HEK293 (cell line): Measurements from ENCODE around the gene TSPYL4.

Experiments used
- CTCF ChIA-PET: fragments of 350-600 bp; formaldehyde crosslinking; extraction: SDS; loops from one replicate; lab custom pipeline; 2021; ENCODE audit warnings: antibody characterized with exemption; lab: Yijun Ruan, JAX
- POLR2A ChIA-PET: fragments of 300-600 bp; formaldehyde crosslinking; extraction: SDS; loops from one replicate; lab custom pipeline; 2020; ENCODE audit warnings: antibody characterized with exemption, inconsistent platforms; lab: Yijun Ruan, JAX
- H3K27ac ChIP-seq: fragments of 200-500 bp; sonication (Bioruptor generic); 2 replicates; pipeline ENCODE4 v1.5.1; 2014; ENCODE audit warnings: low read depth, low read length, control low read depth, inconsistent platforms; ENCODE audit errors: extremely low read depth
- H3K36me3 ChIP-seq, 2 experiments: fragments of 200-500 bp in 1 of 2; sonication (Bioruptor generic) in 1 of 2; 1 replicate in 1 of 2; 2 replicates in 1 of 2; pipeline ENCODE4 v1.5.1; 2014 to 2017; ENCODE audit warnings: inconsistent platforms in 2 of 2, low read length in 2 of 2; ENCODE audit not compliant: control insufficient read depth in 2 of 2, insufficient read depth in 1 of 2
- H3K4me1 ChIP-seq: fragments of 200-500 bp; sonication (Bioruptor generic); 2 replicates; pipeline ENCODE4 v1.5.1; 2014; ENCODE audit warnings: mild to moderate bottlenecking, low read length, inconsistent platforms; ENCODE audit not compliant: control insufficient read depth, insufficient read depth
- H3K4me3 ChIP-seq: 2 replicates; pipeline ENCODE4 v1.5.1; 2011; ENCODE audit warnings: low read depth, mild to moderate bottlenecking, control low read depth, low read length, moderate library complexity
- H3K9me3 ChIP-seq: fragments of 200-500 bp; sonication (Bioruptor generic); 2 replicates; pipeline ENCODE4 v1.5.1; 2014; ENCODE audit warnings: low read depth, low read length, inconsistent platforms; ENCODE audit not compliant: control insufficient read depth, insufficient read depth
- BCL11B ChIP-seq: fragments of 450-650 bp; formaldehyde crosslinking; IDR thresholded peaks from 2 replicates; pipeline ENCODE4 v1.5.1; 2016; ENCODE audit warnings: low read depth, missing biosample characterization, missing genetic modification characterization
- GLI4 ChIP-seq: fragments of 450-650 bp; formaldehyde crosslinking; IDR thresholded peaks from 2 replicates; pipeline ENCODE4 v1.5.1; 2016; ENCODE audit warnings: missing biosample characterization, missing genetic modification characterization
- KLF17 ChIP-seq: fragments of 450-650 bp; formaldehyde crosslinking; IDR thresholded peaks from 2 replicates; pipeline ENCODE4 v1.5.1; 2016; ENCODE audit warnings: missing biosample characterization, missing genetic modification characterization
- MZF1 ChIP-seq: fragments of 450-650 bp; formaldehyde crosslinking; IDR thresholded peaks from 2 replicates; pipeline ENCODE4 v1.5.1; 2017; ENCODE audit warnings: missing biosample characterization, missing genetic modification characterization, borderline replicate concordance
- SETDB1 ChIP-seq: IDR thresholded peaks from one replicate; pipeline ENCODE4 v1.6.1; 2017; ENCODE audit warnings: mild to moderate bottlenecking, low read length, moderate library complexity, mixed read lengths; ENCODE audit not compliant: insufficient read length
- ZBTB48 ChIP-seq: fragments of 450-650 bp; formaldehyde crosslinking; IDR thresholded peaks from 2 replicates; pipeline ENCODE4 v1.5.1; 2016; ENCODE audit warnings: missing biosample characterization, missing genetic modification characterization
- ZBTB7A ChIP-seq: fragments of 450-650 bp; formaldehyde crosslinking; IDR thresholded peaks from 2 replicates; pipeline ENCODE4 v1.5.1; 2016; ENCODE audit warnings: low read depth, missing biosample characterization, missing genetic modification characterization
- ZFP69B ChIP-seq: fragments of 450-650 bp; formaldehyde crosslinking; IDR thresholded peaks from 2 replicates; pipeline ENCODE4 v1.5.1; 2016; ENCODE audit warnings: missing biosample characterization, missing genetic modification characterization
- ZNF146 ChIP-seq: fragments of 450-650 bp; formaldehyde crosslinking; IDR thresholded peaks from 2 replicates; pipeline ENCODE4 v1.5.1; 2016; ENCODE audit warnings: missing biosample characterization, missing genetic modification characterization
- ZNF155 ChIP-seq: fragments of 450-650 bp; formaldehyde crosslinking; IDR thresholded peaks from 2 replicates; pipeline ENCODE4 v1.5.1; 2016; ENCODE audit warnings: missing biosample characterization, missing genetic modification characterization
- ZNF202 ChIP-seq: fragments of 450-650 bp; formaldehyde crosslinking; IDR thresholded peaks from 2 replicates; pipeline ENCODE4 v1.5.1; 2016; ENCODE audit warnings: missing biosample characterization, missing genetic modification characterization, borderline replicate concordance
- ZNF214 ChIP-seq: fragments of 450-650 bp; formaldehyde crosslinking; IDR thresholded peaks from 2 replicates; pipeline ENCODE4 v1.5.1; 2017; ENCODE audit warnings: missing biosample characterization, mild to moderate bottlenecking, missing genetic modification characterization, borderline replicate concordance
- ZNF335 ChIP-seq: fragments of 450-650 bp; formaldehyde crosslinking; conservative IDR thresholded peaks from 2 replicates; pipeline ENCODE4 v1.5.1; 2016; ENCODE audit warnings: missing biosample characterization, missing genetic modification characterization
- ZNF341 ChIP-seq: fragments of 450-650 bp; formaldehyde crosslinking; IDR thresholded peaks from 2 replicates; pipeline ENCODE4; 2016; ENCODE audit warnings: low read depth, missing biosample characterization, missing genetic modification characterization
- ZNF529 ChIP-seq: fragments of 450-650 bp; formaldehyde crosslinking; IDR thresholded peaks from 2 replicates; pipeline ENCODE4 v1.5.1; 2017; ENCODE audit warnings: missing genetic modification characterization, missing biosample characterization; ENCODE audit not compliant: insufficient replicate concordance
- ZNF555 ChIP-seq: fragments of 450-650 bp; formaldehyde crosslinking; conservative IDR thresholded peaks from 2 replicates; pipeline ENCODE4 v1.5.1; 2017; ENCODE audit warnings: missing biosample characterization, mild to moderate bottlenecking, missing genetic modification characterization, inconsistent platforms
- ZNF626 ChIP-seq: fragments of 450-650 bp; sonication (Bioruptor Pico); formaldehyde crosslinking; IDR thresholded peaks from 2 replicates; pipeline ENCODE4 v1.5.1; 2018; ENCODE audit warnings: missing biosample characterization, missing genetic modification characterization, inconsistent platforms
- ZSCAN16 ChIP-seq: fragments of 450-650 bp; formaldehyde crosslinking; IDR thresholded peaks from 2 replicates; pipeline ENCODE4 v1.5.1; 2016; ENCODE audit warnings: missing biosample characterization, missing genetic modification characterization
- ZSCAN30 ChIP-seq: fragments of 450-650 bp; IDR thresholded peaks from 2 replicates; pipeline ENCODE4 v1.5.1; 2018; ENCODE audit warnings: missing biosample characterization, mild to moderate bottlenecking, missing genetic modification characterization, moderate library complexity
- TF ChIP-seq, protein P1 (sequence below): fragments of 450-650 bp; formaldehyde crosslinking; IDR thresholded peaks from 2 replicates; pipeline ENCODE4 v1.5.1; 2016; ENCODE audit warnings: missing biosample characterization, missing genetic modification characterization, borderline replicate concordance
- TF ChIP-seq, protein P2 (sequence below): IDR thresholded peaks from 2 replicates; pipeline ENCODE4 v1.6.1; 2011; ENCODE audit warnings: mild to moderate bottlenecking, low read depth, low read length, borderline replicate concordance
- TF ChIP-seq, protein P3 (sequence below): fragments of 450-650 bp; IDR thresholded peaks from 2 replicates; pipeline ENCODE4 v1.5.1; 2018; ENCODE audit warnings: missing biosample characterization, missing genetic modification characterization

The TSPYL4 gene

DNA sequence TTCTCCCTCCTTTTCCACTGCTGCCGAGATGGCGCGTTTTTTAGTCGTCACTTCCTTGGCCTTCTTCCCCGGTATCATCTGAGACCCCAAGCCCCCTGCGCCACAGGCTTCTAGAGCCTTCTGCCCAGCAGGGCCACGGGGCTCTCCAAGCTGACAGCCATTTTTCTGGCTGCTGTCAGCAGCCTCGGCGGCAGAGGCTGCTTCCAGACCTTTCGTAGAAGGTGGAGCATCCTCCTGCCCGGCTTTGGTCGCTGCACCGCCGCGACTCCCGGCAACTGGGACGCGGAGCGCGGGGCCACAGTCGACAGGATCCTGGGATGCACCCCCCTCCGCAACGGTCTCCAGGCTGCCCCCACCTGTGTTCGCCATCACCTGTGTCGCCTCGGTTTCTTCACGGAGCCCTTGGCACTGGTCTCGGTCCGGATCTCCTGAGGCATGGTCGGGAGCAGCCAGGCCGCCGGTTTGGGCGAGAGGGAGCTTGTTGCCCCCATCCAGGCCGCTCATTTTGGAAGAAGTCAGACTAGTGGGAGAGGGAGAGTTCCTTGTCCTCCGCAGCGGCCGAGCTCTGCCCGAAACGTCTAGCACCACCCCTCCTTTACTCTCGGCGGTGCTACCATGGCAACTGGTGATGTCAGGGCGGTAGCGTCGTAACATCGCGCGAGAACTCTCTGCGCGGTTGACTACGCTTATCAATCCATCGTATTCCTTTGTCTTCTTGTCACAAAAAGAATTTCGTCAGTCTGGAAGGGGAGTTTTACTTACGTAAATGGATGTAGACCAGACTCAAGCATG lies at the start of gene TSPYL4 (continued):
- TF ChIP-seq, protein P1, sequence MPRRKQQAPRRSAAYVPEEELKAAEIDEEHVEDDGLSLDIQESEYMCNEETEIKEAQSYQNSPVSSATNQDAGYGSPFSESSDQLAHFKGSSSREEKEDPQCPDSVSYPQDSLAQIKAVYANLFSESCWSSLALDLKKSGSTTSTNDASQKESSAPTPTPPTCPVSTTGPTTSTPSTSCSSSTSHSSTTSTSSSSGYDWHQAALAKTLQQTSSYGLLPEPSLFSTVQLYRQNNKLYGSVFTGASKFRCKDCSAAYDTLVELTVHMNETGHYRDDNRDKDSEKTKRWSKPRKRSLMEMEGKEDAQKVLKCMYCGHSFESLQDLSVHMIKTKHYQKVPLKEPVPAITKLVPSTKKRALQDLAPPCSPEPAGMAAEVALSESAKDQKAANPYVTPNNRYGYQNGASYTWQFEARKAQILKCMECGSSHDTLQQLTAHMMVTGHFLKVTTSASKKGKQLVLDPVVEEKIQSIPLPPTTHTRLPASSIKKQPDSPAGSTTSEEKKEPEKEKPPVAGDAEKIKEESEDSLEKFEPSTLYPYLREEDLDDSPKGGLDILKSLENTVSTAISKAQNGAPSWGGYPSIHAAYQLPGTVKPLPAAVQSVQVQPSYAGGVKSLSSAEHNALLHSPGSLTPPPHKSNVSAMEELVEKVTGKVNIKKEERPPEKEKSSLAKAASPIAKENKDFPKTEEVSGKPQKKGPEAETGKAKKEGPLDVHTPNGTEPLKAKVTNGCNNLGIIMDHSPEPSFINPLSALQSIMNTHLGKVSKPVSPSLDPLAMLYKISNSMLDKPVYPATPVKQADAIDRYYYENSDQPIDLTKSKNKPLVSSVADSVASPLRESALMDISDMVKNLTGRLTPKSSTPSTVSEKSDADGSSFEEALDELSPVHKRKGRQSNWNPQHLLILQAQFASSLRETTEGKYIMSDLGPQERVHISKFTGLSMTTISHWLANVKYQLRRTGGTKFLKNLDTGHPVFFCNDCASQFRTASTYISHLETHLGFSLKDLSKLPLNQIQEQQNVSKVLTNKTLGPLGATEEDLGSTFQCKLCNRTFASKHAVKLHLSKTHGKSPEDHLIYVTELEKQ (tag by site-specific recombination) = no peak
- TF ChIP-seq ZNF335 (tag by site-specific recombination) (peak; percentile 39), ZSCAN16 (tag by site-specific recombination) (0 out of 2 replicates have a peak, but pooled peaks have one; percentile 9), BCL11B (tag by site-specific recombination) (no peak), KLF17 (tag by site-specific recombination) (no peak)
- TF ChIP-seq, all 188 proteins: peak for 48

DNA sequence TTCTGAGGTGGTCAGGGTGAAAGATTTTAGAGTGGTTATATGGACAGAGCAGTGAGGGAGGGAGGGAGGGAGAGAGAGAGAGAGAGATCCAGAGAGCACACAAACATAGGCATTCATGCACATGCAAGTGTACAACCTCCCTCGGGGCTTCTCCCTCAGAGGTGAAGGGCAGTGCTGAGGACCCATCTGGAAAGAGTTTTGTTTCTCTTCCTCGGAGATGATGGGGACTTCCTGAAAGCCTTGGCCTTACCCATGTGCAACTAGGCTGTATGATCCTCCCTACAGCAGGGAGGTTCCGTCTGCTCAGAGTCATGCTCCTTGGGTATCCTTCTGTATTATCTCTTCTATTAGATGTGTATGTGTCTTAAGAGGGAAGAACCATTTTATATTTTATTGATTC lies 47.2 kb upstream of the TSPYL4 start:
- no peak overlapping the region for H3K4me3 ChIP-seq
- TF ChIP-seq ZNF202 (tag by site-specific recombination) (no peak), ZFP69B (no peak), ZNF529 (no peak), ZNF341 (tag by site-specific recombination) (no peak), ZSCAN30 (tag by site-specific recombination) (no peak), ZNF555 (tag by site-specific recombination) (no peak), ZNF155 (tag by site-specific recombination) (no peak), ZNF626 (tag by site-specific recombination) (no peak), ZNF214 (tag by site-specific recombination) (no peak), MZF1 (tag by site-specific recombination) (no peak), ZNF146 (tag by site-specific recombination) (no peak), GLI4 (tag by site-specific recombination) (no peak), ZBTB48 (tag by site-specific recombination) (no peak), ZBTB7A (tag by site-specific recombination) (no peak), SETDB1 (no peak)
- TF ChIP-seq, protein P2, sequence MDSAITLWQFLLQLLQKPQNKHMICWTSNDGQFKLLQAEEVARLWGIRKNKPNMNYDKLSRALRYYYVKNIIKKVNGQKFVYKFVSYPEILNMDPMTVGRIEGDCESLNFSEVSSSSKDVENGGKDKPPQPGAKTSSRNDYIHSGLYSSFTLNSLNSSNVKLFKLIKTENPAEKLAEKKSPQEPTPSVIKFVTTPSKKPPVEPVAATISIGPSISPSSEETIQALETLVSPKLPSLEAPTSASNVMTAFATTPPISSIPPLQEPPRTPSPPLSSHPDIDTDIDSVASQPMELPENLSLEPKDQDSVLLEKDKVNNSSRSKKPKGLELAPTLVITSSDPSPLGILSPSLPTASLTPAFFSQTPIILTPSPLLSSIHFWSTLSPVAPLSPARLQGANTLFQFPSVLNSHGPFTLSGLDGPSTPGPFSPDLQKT = no peak
- TF ChIP-seq, protein P3, sequence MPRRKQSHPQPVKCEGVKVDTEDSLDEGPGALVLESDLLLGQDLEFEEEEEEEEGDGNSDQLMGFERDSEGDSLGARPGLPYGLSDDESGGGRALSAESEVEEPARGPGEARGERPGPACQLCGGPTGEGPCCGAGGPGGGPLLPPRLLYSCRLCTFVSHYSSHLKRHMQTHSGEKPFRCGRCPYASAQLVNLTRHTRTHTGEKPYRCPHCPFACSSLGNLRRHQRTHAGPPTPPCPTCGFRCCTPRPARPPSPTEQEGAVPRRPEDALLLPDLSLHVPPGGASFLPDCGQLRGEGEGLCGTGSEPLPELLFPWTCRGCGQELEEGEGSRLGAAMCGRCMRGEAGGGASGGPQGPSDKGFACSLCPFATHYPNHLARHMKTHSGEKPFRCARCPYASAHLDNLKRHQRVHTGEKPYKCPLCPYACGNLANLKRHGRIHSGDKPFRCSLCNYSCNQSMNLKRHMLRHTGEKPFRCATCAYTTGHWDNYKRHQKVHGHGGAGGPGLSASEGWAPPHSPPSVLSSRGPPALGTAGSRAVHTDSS = no peak
- TF ChIP-seq, all 188 proteins: peak for 0
- H3K36me3 ChIP-seq = no peaks in the 10 kb centered on the region
- no peaks in the 10 kb centered on the region for H3K9me3 ChIP-seq
- H3K27ac ChIP-seq = no peak overlapping the region
- no peaks in the 10 kb centered on the region for H3K4me1 ChIP-seq
- POLR2A ChIA-PET = no interaction called here
- CTCF ChIA-PET = interaction anchor here (1.0 kb wide), 1 partner anchor 13 kb away, joined by 4 read pairs; no protein-coding TSS in a partner anchor
